HUES48 (cell line): ENCODE results near the gene GCDH.

Experiments
- H3K27ac ChIP-seq: one replicate; pipeline ENCODE4 v1.7.0; 2013; ENCODE audit warnings: low read depth, low read length, inconsistent platforms
- H3K27me3 ChIP-seq: 2 replicates; pipeline ENCODE4 v1.6.1; 2013; ENCODE audit warnings: mild to moderate bottlenecking, low read length; ENCODE audit not compliant: control insufficient read depth, insufficient read depth
- H3K36me3 ChIP-seq: 2 replicates; pipeline ENCODE4 v1.6.1; 2013; ENCODE audit warnings: low read length; ENCODE audit not compliant: control insufficient read depth, insufficient read depth
- H3K4me1 ChIP-seq: 2 replicates; pipeline ENCODE4 v1.6.1; 2013; ENCODE audit warnings: mild to moderate bottlenecking, low read length; ENCODE audit not compliant: control insufficient read depth, insufficient read depth
- H3K4me3 ChIP-seq: 2 replicates; pipeline ENCODE4 v1.5.1; 2013; ENCODE audit warnings: mild to moderate bottlenecking, low read depth, low read length
- H3K9ac ChIP-seq: 2 replicates; pipeline ENCODE4 v1.6.1; 2013; ENCODE audit warnings: mild to moderate bottlenecking, low read depth, low read length, moderate library complexity
- H3K9me3 ChIP-seq: 2 replicates; pipeline ENCODE4 v1.6.1; 2013; ENCODE audit warnings: low read length; ENCODE audit not compliant: control insufficient read depth, insufficient read depth

The GCDH gene

GRCh38 chr19:12873891-12874745, 16.8 kb upstream of the GCDH start:
- Histone ChIP-seq H3K4me3 (peak overlapping the region; percentile 46; the same call in 1 of the 2 replicates), H3K9ac (no peak overlapping the region), H3K27me3 (no peaks in the 10 kb centered on the region), H3K27ac (no peak overlapping the region), H3K4me1 (no peaks in the 10 kb centered on the region), H3K36me3 (peaks cover 27% of the 10 kb centered on the region), H3K9me3 (no peaks in the 10 kb centered on the region)

- Histone ChIP-seq H3K9ac (no peak overlapping the region), H3K27me3 (no peaks in the 10 kb centered on the region), H3K4me3 (no peak overlapping the region), H3K4me1 (no peaks in the 10 kb centered on the region), H3K36me3 (peaks cover 25% of the 10 kb centered on the region; the same call in 1 of the 2 replicates), H3K9me3 (no peaks in the 10 kb centered on the region), H3K27ac (no peak overlapping the region)
Observed at GRCh38 chr19:12875086-12875485, 15.9 kb upstream of the GCDH start.

- Histone ChIP-seq H3K4me3 (peak overlapping the region; percentile 84), H3K4me1 (no peaks in the 10 kb centered on the region; the same call in 1 of the 2 replicates), H3K36me3 (peaks cover 12% of the 10 kb centered on the region; the same call in 1 of the 2 replicates), H3K27ac (peak overlapping the region; percentile 79), H3K9ac (peak overlapping the region; percentile 72), H3K27me3 (no peaks in the 10 kb centered on the region; the same call in 1 of the 2 replicates), H3K9me3 (no peaks in the 10 kb centered on the region)
Observed at GRCh38 chr19:12880551-12881171, 10.3 kb upstream of the GCDH start.

- Histone ChIP-seq H3K4me1 (no peaks in the 10 kb centered on the region; the same call in 1 of the 2 replicates), H3K27ac (peak within 1 kb of the TSS; percentile 79), H3K9ac (peak within 1 kb of the TSS; percentile 72), H3K27me3 (peaks cover 2% of the 10 kb centered on the region; the same call in 1 of the 2 replicates), H3K36me3 (peaks cover 12% of the 10 kb centered on the region; the same call in 1 of the 2 replicates), H3K9me3 (no peaks in the 10 kb centered on the region), H3K4me3 (peak within 1 kb of the TSS; percentile 84)
Observed at GRCh38 chr19:12881172-12881808, 9.7 kb upstream of the GCDH start, which contains the start of gene DNASE2. DNASE2 (minus strand) TSS chr19:12881449; CDS start chr19:12881375, 74 bp downstream.

GRCh38 chr19:12882589-12882988, 8.4 kb upstream of the GCDH start:
- Histone ChIP-seq H3K4me1 (no peaks in the 10 kb centered on the region; the same call in 1 of the 2 replicates), H3K9ac (no peak overlapping the region), H3K4me3 (no peak overlapping the region)

GRCh38 chr19:12884202-12884601, 6.8 kb upstream of the GCDH start:
- Histone ChIP-seq H3K9me3 (no peaks in the 10 kb centered on the region), H3K9ac (no peak overlapping the region), H3K4me1 (no peaks in the 10 kb centered on the region; the same call in 1 of the 2 replicates), H3K4me3 (no peak overlapping the region), H3K27me3 (peaks cover 8% of the 10 kb centered on the region; the same call in 1 of the 2 replicates), H3K36me3 (no peaks in the 10 kb centered on the region), H3K27ac (no peak overlapping the region)

More at GRCh38 chr19:12882589-12882988, 8.4 kb upstream of the GCDH start:
- Histone ChIP-seq H3K36me3 (peaks cover 10% of the 10 kb centered on the region; the same call in 1 of the 2 replicates), H3K27ac (no peak overlapping the region), H3K27me3 (peaks cover 8% of the 10 kb centered on the region; the same call in 1 of the 2 replicates), H3K9me3 (no peaks in the 10 kb centered on the region)

GRCh38 chr19:12884627-12884925, 6.4 kb upstream of the GCDH start:
- no peaks in the 10 kb centered on the region for H3K9me3 ChIP-seq
- peaks cover 8% of the 10 kb centered on the region; the same call in 1 of the 2 replicates for H3K27me3 ChIP-seq
- H3K36me3 ChIP-seq: no peaks in the 10 kb centered on the region
- H3K4me3 ChIP-seq: peak overlapping the region; percentile 74; the same call in 1 of the 2 replicates
- H3K9ac ChIP-seq: no peak overlapping the region
- peak overlapping the region; percentile 25 for H3K27ac ChIP-seq
- no peaks in the 10 kb centered on the region; the same call in 1 of the 2 replicates for H3K4me1 ChIP-seq

- H3K9ac ChIP-seq: peak overlapping the region; percentile 74
Observed at GRCh38 chr19:12884926-12885748, 5.8 kb upstream of the GCDH start.

GRCh38 chr19:12885749-12886650, 5.0 kb upstream of the GCDH start:
- no peaks in the 10 kb centered on the region for H3K9me3 ChIP-seq
- peak overlapping the region; percentile 27; the same call in 1 of the 2 replicates for H3K9ac ChIP-seq
- H3K36me3 ChIP-seq: no peaks in the 10 kb centered on the region
- peak overlapping the region; percentile 74 for H3K4me3 ChIP-seq
- H3K27me3 ChIP-seq: peaks cover 8% of the 10 kb centered on the region; the same call in 1 of the 2 replicates
- H3K4me1 ChIP-seq: no peaks in the 10 kb centered on the region; the same call in 1 of the 2 replicates
- H3K27ac ChIP-seq: no peak overlapping the region

More at GRCh38 chr19:12884926-12885748, 5.8 kb upstream of the GCDH start:
- peaks cover 8% of the 10 kb centered on the region; the same call in 1 of the 2 replicates for H3K27me3 ChIP-seq
- no peaks in the 10 kb centered on the region for H3K36me3 ChIP-seq
- H3K9me3 ChIP-seq: no peaks in the 10 kb centered on the region
- peak overlapping the region; percentile 25 for H3K27ac ChIP-seq
- peak overlapping the region; percentile 74 for H3K4me3 ChIP-seq
- H3K4me1 ChIP-seq: no peaks in the 10 kb centered on the region; the same call in 1 of the 2 replicates
